Measurements from ENCODE around the gene ATG4A.

- TF ChIP-seq CTCF (IDR thresholded peaks at IDR 0.05) (no peak), POLR2A (IDR thresholded peaks at IDR 0.05) (no peak)
Observed at GRCh38 chrX:108081110-108081509, 10.5 kb upstream of the ATG4A start.

Data from esophagus squamous epithelium (tissue), 4 donors.